GM21529 (cell line): ENCODE measurements around the gene SPR.

ENCODE experiments used
- ATAC-seq: cut with Tn5 transposase; IDR thresholded peaks from one replicate; pipeline ENCODE4 v1.9.1; 2021; ENCODE audit not compliant: unreplicated experiment

SPR gene

GRCh38 chr2:72931280-72931910, 44.2 kb downstream of the SPR start:
- ATAC-seq, result no peak

GRCh38 chr2:72932045-72932740, 45.0 kb downstream of the SPR start:
- ATAC-seq, result no peak

- no peak for ATAC-seq
Measured at GRCh38 chr2:72932805-72933204, 45.6 kb downstream of the SPR start.

GRCh38 chr2:72933207-72933606, 46.0 kb downstream of the SPR start:
- ATAC-seq, result no peak

GRCh38 chr2:72933646-72934151, 46.5 kb downstream of the SPR start:
- ATAC-seq, result no peak

- ATAC-seq, result no peak
Measured at GRCh38 chr2:72934683-72935610, 47.7 kb downstream of the SPR start.

GRCh38 chr2:72935611-72935957, 48.4 kb downstream of the SPR start:
- ATAC-seq, result no peak

GRCh38 chr2:72936660-72937355, 49.6 kb downstream of the SPR start:
- no peak for ATAC-seq

GRCh38 chr2:72937356-72937669, 50.1 kb downstream of the SPR start:
- no peak for ATAC-seq

GRCh38 chr2:72938455-72938854, 51.2 kb downstream of the SPR start:
- ATAC-seq, result no peak

GRCh38 chr2:72940361-72940760, 53.2 kb downstream of the SPR start:
- no peak for ATAC-seq

- no peak for ATAC-seq
Measured at GRCh38 chr2:72940786-72941185, 53.6 kb downstream of the SPR start.
